GM21526 (cell line): Measurements from ENCODE around the gene B4GALT3.

Source experiments
- ATAC-seq: cut with Tn5 transposase; IDR thresholded peaks from one replicate; pipeline ENCODE4 v1.9.1; 2021; ENCODE audit warnings: moderate library complexity; ENCODE audit not compliant: unreplicated experiment, low FRiP score

The B4GALT3 gene

DNA sequence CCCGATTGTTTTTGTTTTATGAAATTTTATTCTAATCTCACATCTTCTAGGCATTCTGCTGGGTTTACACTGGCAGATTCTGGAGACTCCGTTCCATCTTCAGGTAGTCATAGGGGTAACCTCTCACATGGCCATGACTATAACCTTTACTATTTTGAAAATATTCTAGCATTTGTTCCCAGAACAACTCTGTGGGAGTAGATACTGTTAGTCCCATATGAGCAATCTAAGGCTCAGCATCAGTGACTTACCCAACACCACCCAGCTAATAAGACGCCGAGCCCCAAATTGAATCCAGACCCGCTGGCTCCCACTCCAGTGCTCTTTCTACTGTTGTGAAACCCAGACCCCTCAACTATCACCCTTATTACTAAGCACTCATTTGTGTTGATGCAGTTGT is 11.7 kb upstream of the B4GALT3 start:
- ATAC-seq: no peak

DNA sequence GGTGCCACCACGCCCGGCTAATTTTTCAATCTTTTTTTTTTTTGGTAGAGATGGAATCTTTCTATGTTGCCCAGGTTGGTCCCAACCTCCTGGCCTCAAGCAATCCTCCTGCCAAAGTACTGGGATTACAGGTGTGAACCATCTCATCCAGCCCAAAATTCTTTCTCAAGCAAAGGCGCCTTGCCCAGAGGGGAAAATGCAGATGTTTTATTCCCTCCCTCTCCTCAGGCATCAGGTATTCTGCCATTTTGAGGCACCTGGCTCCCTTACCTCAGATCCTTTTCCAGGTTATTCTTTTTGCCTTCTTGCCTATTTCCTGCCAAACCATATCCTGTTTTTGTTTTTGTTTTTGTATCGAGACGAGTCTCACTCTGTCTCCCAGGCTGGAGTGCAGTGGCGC is 11.1 kb upstream of the B4GALT3 start:
- ATAC-seq: no peak

DNA sequence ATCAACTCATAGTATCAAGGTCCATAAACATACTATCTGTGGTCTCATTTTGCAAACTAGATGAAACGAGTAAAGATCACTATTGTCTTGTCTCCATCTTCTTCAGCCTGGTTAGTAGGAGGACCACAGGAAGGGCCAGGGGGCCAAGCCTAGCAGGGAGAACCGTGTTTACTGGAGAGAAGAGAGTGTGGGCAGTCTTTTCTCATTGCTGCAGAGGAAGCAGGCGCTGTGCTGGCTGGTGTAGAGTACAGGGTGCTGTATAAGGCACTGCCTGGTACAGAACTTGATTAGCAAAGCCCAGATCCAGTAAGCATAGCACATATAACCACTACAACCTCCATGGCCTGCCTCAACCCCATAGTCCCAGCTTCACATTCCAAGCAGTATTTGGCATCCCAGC is 10.0 kb upstream of the B4GALT3 start:
- ATAC-seq: no peak

DNA sequence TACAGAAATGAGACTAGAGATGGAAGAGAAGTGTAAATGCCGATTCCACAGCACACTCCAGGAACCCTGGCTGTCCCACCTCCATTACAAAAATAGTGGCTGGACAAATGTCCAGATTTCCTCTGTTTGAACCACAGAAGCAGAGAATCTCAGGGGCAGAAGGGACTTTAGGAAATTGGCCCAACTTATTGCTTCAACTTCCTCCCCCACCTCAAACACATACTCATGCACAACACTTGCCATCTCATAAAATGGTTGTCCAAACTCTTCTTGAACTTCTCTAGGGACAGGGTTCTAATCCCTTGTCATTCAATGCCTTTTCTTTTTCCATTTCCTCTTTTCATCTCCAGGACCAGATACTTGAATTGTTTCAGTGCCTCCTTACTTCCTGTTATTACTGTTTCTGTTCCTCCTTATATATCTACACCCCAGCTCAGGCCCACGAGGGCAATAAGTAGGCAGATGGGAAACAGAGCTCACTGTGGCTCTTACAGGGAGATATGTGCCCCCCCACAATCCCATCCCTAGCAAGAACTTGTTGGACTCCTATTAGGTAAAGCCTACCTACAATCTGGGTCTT is 8.5 kb upstream of the B4GALT3 start:
- peak; percentile 33 for ATAC-seq

DNA sequence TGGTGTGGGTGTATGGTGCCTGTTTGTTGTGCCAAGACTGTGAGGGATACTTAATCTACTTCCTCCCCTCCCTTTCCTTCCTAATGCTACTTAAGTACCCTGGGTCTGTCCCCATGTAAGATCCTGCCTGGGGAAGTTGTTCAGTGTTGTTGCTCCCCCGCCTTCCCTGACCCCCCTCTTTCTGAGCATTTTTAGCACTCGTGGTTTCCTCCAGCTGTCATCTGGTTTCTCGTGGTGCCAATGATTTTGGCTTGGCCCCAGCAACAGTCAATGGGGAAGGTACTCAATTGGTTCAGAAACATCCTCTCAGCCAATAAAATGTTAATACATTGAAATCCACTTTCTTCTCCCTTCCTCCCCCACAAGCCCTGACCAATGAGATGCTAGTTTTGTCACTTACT is 8.0 kb upstream of the B4GALT3 start:
- ATAC-seq: peak; percentile 56

DNA sequence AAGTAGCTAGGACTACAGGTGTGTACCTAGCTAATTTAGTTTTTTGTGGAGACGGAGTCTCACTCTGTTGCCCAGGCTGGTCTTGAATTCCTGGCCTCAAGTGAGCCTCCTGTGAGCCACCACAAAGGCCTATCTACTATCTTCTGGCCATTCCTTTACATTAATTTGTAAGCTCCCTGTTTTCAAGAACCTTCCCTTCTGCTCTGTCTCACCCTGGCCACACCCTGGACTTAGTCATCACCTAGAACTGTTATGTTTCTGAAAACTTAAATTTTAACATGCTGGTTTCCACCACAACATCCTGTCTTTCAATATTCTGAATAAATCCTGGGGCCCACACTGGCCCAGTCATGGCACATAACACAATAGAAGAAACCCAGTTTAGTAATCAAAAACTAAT is 4.9 kb upstream of the B4GALT3 start:
- ATAC-seq: peak; percentile 41

DNA sequence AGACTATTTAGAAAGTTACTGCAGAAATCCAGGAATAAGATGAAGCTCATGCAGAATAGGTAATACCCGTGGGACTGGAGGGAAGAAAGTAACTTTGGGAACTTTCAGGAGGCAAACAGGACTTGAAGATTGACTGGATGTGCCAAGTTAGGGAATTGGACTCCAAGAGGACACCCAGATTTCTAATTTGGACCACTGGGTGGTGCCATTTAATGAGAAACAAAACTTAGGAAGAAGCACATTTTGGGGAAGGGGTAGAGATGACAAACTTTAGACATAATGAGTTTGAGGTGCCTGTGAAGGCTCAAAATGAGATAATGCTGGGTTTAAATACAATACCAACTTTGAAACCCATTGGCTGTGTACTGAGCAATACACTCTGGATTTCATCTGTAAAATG is 3.3 kb upstream of the B4GALT3 start:
- ATAC-seq: no peak

DNA sequence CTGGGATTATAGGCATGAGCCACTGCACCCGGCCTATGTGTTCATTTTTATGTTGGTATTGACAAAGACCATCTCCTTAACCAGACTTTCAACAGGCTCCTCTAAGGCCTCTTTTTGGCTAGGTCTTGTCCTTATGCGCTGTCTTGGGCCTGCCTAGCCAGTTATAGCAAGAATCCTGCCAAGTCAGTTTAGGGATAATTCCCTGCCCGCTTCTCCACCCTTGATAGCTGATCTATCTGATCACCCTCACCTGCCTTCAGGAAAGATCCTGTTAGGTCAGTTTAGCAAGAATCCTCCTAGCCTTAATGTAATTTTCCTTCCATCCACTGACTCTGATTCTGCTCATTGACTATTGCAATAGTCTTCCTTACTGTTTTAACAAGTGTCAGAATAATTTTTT is 2.4 kb upstream of the B4GALT3 start:
- no peak for ATAC-seq

DNA sequence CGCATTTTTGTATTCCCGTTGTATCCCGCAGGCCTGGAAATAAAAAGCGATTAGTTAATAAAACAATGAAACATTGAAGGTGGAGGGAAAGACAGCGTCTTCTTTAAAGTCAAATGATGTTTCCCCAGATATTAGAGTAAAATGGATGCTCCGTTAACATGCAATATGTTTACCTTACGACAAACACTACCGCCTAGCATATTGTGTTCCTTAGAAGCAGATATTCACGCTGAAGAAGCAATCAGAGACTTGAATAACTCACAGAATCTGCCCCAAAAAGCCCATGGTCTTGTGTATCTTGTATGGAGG is 583 bp upstream of the B4GALT3 start:
- ATAC-seq: no peak

DNA sequence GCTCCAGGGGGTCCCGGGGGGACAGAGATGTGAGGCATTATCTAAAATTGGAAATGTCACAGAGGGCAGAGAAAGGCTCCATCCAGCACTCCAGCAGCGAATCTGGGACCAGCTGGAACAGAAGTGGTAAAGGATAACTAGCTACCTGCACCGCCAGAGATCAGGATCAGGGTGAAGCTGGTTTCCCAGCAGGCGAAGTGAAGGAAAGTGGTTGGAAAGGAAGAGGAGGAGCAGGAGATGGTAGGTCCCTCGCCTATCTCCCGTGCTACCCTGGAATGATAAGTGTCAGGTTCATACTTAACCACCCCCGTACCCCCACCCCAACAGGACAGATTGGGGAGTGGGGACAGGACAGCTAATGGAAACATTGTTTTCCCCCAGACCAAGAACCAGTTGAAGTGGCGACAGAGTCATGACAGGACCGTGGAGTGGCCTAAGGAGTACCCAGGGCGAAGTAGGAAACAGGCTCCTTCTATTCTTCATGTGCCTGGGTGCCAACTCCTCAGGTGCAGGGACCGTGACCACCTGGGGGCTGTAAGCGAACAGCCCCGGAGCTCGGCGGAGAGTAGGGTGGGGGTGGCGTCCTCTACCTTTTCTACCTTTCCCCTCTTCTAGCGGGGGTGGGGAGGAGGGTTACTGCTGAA is 717 bp downstream of the B4GALT3 start:
- ATAC-seq: no peak

DNA sequence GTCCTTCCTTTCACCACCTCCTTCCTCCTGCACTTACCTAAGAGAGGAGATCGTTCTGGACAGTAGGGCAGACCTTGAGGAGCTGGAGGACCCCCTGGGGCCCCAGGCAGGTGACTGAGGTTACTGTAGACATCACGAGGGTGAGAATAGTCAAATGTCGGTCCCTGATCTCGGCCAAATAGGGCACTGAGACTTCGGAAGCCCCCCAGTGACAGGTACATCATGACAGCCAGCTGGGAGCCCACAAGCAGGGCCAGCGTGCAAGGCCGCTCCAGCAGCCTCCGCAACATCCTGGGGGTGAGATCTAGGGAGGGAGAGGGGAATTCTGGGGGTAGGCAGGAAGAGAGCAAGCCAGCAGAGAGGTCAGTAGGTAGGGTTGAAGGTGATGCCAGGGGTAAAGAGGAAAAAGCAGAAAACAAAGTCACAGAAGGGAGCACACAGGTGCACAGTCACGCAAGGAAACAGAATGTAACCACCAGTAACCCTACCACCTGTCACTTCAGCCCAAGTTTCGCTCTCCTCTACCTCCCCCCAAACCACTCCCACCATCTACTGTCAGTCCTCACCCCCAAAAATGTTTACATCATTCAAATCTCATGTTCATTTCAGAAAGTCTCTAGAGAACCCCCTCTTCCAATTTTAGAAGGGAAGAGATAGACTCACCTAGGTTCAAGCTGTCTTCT is 1.4 kb downstream of the B4GALT3 start:
- no peak for ATAC-seq

DNA sequence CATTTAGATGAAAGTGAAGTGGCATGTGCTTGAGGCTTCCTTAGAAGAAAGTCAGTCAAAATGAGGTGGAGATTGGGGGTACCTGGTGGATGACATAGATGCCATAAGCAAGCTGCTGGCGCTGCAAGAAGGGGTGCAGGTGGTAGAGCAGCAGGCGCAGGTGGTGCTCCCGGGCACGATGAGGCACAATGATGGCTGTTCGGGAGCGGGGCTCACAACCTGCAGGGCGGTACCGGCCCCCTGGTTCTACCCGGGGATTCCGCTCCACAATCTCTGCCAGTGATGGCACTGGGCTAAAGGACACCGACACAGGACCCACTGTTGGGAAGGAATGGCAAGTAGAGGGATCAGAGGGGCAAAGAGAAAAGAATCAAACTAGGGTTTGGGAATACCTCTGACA is 2.4 kb downstream of the B4GALT3 start:
- ATAC-seq: no peak

DNA sequence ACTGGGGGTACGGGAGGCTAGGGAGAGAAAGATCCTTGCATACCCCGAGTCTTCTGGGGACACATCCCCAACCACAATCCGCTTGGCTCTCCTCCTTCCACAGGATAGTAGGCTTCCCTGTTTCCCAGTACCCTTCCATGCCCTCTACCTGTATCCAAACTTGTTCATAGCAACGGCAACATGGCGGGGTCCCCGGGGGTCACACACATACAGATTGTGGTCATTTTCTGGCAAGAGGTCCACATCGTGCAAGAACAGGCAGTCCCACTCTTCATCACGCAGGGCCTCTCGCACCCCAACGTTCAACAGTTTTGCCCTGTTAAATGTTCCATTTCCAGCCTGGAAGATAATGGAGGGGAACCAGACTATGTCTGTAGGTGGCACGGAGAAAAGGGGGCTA is 3.6 kb downstream of the B4GALT3 start:
- ATAC-seq: no peak

DNA sequence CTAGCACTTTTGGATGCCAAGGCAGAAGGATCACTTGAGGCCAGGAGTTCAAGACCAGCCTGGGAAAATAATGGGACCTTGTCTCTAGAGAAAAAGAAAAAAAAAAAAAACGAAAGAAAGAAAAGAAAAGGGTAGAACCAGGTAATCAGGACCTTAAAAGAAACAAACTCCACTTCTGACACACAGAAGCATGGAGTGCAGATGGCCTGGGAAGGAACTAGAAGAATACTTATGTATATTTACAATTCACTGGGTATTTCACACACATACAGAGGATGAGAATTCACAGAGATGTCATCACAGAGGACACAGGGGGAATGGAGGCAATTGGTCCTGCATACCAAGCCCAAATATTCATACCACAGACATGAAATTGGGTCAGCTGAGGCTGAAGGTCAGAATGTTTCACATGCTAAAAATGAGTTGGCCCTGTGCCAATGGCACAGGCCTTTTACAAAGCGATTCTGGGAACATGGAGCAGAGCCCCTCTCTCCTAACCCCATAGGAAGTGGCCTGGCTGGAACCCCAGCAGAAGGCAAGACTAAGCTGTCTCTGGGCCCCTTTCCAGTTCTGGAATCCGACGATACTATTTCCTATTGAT is 4.4 kb downstream of the B4GALT3 start:
- ATAC-seq: no peak

DNA sequence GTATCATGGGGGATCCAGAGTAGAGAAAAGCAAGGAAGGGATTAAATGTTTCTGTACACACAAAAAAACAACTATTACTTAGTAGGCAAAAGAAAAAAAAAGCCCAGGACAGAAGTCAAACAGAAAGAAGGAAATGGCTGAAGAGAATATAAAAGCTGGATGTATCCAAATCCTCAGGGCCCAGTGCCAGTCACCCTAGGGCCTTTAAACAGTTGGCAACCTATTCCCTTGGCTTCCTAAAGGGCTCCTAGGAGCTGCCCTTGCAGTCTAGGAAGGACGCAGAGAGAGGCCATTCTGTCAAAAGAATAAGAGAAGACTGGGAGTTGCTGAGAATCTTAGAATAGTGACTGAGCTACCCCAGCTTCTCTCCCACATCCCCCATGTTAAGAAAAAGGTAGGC is 5.0 kb downstream of the B4GALT3 start:
- ATAC-seq: no peak

DNA sequence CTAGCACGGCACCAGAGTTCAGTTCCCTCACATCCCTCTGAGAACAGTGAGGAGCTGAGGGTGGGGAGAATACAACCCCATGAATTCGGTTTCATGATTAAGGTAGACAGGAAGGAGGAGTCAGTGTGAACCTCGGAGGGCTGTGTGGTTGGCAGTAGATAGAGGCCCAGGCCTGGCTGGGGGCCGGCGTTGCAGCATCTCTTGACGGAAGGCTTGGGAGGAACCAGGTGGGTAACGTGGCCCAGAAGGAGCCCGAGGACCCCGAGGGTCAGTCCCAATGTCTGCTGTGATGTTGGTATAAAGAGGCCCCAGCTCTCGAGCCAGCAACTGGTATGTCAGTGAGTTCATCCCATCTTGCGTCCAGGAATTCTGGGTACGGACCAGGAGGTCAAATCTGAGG is 5.6 kb downstream of the B4GALT3 start:
- ATAC-seq: no peak

DNA sequence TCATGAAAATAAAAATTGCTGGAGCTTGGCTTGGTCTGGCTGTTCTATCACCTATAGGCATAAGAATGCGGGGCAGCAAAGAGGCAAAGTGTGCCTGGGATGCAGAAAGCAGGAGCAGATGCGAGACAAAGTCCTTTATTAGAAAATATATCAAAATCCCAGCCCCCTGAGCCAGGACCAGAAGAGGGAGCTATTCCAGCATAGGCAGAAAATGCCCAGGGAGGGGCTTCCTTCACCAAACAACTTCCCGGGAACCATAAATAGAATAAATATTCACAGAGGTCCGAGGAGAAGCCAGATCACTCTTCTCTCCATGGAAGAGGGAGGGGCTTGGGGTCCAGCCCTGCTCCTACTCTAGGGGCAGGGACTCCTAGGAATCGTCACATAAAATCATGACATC is 6.1 kb downstream of the B4GALT3 start:
- ATAC-seq: no peak

DNA sequence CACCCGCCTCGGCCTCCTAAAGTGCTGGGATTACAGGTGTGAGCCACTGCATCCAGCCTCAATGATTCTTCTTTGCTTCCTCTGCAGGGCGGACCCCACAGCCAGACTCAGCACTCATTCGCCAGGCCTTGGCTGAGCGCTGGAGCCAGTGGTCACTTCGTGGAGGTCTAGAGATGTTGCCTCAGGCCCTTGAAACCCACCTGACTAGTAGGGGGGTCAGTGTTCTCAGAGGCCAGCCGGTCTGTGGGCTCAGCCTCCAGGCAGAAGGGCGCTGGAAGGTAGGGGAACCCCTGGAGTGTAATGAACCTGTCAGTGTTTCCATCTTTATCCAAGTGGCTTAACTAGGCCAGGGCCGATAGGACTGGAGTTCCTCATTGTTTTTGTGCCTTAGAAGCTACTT is 8.4 kb downstream of the B4GALT3 start:
- no peak for ATAC-seq

DNA sequence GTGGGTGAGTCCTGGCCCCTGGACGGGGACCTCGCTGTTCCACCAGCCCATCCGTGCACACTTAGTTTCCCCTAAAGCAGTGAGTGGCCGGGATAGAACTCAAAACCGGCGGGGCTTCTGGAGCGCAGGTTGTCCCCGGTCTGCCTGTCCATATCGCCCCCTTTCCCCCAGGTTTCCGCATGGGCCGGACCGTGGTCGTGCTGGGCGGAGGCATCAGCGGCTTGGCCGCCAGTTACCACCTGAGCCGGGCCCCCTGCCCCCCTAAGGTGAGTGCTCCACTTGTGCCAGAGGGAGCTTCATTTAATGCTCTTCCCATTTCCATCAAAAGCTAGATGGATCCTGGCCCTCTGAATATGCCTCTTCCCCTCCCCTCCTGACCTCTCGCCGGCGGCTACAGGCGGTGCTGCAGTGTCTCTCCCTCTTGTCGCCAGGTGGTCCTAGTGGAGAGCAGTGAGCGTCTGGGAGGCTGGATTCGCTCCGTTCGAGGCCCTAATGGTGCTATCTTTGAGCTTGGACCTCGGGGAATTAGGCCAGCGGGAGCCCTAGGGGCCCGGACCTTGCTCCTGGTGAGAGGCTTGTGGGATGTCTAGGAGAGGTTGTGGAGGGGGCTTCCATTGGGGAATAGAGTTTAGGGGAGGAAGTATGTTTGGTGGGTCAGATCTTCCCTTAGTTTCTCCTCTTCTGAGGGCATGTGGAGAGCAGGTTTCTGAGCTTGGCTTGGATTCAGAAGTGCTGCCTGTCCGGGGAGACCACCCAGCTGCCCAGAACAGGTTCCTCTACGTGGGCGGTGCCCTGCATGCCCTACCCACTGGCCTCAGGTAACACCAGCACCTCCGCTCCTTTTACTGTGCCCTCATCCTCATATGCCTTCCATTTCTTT is 10.4 kb downstream of the B4GALT3 start:
- ATAC-seq: peak; percentile 1

DNA sequence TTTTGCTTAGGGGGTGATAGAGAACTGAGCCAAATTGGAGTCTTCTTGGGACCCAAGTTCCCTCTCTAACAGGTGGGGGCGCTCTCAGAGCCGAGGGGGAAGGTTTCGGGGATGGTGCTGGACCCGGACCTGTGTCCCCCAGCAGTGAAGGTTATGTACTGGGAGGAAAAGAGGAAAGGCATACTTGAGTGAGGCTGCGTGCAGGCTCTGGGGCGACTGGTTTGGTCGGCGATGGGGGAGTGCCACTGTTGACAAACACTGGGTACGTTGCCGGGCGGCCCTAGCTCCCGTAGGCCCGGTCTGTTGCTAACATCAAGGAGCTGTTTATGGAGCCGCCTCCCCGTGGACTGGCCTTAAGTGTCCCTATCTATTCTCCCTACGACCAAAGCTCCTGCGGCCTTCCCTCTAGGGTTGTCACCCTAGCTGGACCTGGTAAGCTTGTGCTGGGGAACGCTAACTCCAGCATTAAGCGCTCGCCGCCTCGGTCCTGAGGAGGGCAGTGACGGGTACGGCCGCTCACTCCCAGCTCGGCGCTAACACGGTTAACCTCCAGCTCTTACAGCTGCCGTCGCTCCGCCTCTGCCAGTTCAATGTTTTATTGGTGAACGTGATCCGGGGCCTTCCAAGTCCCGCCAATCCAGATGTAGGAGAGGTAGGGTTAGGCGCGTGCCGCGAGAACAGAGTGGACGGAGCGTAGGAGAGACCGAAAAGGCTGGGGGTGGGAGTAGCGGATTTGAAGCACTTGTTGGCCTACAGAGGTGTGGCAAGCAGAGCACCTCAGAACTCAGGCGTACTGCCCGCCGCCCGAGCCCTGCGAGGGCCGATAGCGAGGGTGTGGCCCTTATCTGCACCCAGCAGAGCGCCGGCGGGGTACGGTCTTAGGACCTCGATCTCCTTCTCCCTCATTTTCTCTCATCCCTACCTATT is 11.3 kb downstream of the B4GALT3 start, which contains the start of gene PPOX:
PPOX (plus strand) TSS at position 685 of the 927 bp plus-strand sequence. CDS start 422 bp downstream, outside the sequence.
- peak; percentile 83 for ATAC-seq
